ENCODE measurements around the gene ADAM12. TPM values are rescaled to one million over a fixed set of nuclear protein-coding genes. Genes with fewer than 3 reads are reported as not detected.

The ADAM12 gene
- polyA plus RNA-seq, 1 donor from 2014 or later = 0.09 TPM

DNA sequence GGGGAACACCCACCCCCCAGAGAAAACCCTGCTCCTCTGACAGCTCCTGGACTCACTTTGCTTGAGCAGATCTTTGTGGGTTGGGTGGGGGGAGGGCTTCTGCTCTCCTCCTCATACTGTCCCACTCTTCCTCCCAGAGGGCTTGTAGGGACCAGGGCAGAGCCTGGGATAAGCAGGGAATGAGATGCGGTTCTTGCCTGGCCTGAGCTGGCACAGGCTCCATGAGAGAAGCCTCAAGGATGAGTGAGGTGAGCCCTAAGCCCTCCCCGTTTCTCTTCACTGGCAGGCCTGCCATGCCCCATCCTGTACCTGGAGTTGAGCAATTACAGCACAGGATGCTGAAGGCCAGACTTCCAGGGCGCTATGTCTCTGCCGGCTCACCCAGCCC, 134.7 kb downstream of the ADAM12 start:
- H3K9ac ChIP-seq (ENCODE audit: low read length) = no peak overlapping the region
- no peaks in the 10 kb centered on the region for H3K27me3 ChIP-seq (ENCODE audit: insufficient read depth, low read depth, low read length)
- H3K4me3 ChIP-seq (ENCODE audit: low read length) = no peak overlapping the region
- H3K79me2 ChIP-seq (replicated peaks; ENCODE audit: insufficient read depth, low read length) = no peaks in the 10 kb centered on the region
- no peaks in the 10 kb centered on the region for H4K20me1 ChIP-seq (ENCODE audit: insufficient read depth)
- no peaks in the 10 kb centered on the region for H3K9me2 ChIP-seq (ENCODE audit: insufficient read depth, low read length)
- no peaks in the 10 kb centered on the region for H3K36me3 ChIP-seq (ENCODE audit: insufficient read depth, low read length)
- H3K4me2 ChIP-seq (ENCODE audit: low read length) = no peak overlapping the region
- TF ChIP-seq POLR2AphosphoS5 (IDR thresholded peaks at IDR 0.05) (no peak), SMC3 (conservative IDR thresholded peaks at IDR 0.05; ENCODE audit: poor library complexity) (no peak), RAD21 (conservative IDR thresholded peaks at IDR 0.05) (no peak), MXI1 (conservative IDR thresholded peaks at IDR 0.05; ENCODE audit: poor library complexity, severe bottlenecking) (no peak), EZH2 (IDR thresholded peaks at IDR 0.05; ENCODE audit: borderline replicate concordance, insufficient read depth, low read length, poor library complexity, severe bottlenecking) (no peak), EP300 (conservative IDR thresholded peaks at IDR 0.05; ENCODE audit: poor library complexity, severe bottlenecking) (no peak), CTCF (IDR thresholded peaks at IDR 0.05; ENCODE audit: poor library complexity, severe bottlenecking) (no peak)
- TF ChIP-seq, protein P1, sequence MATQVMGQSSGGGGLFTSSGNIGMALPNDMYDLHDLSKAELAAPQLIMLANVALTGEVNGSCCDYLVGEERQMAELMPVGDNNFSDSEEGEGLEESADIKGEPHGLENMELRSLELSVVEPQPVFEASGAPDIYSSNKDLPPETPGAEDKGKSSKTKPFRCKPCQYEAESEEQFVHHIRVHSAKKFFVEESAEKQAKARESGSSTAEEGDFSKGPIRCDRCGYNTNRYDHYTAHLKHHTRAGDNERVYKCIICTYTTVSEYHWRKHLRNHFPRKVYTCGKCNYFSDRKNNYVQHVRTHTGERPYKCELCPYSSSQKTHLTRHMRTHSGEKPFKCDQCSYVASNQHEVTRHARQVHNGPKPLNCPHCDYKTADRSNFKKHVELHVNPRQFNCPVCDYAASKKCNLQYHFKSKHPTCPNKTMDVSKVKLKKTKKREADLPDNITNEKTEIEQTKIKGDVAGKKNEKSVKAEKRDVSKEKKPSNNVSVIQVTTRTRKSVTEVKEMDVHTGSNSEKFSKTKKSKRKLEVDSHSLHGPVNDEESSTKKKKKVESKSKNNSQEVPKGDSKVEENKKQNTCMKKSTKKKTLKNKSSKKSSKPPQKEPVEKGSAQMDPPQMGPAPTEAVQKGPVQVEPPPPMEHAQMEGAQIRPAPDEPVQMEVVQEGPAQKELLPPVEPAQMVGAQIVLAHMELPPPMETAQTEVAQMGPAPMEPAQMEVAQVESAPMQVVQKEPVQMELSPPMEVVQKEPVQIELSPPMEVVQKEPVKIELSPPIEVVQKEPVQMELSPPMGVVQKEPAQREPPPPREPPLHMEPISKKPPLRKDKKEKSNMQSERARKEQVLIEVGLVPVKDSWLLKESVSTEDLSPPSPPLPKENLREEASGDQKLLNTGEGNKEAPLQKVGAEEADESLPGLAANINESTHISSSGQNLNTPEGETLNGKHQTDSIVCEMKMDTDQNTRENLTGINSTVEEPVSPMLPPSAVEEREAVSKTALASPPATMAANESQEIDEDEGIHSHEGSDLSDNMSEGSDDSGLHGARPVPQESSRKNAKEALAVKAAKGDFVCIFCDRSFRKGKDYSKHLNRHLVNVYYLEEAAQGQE (IDR thresholded peaks at IDR 0.05; ENCODE audit: borderline replicate concordance) = no peak
- no peak overlapping the region for H2AFZ ChIP-seq (ENCODE audit: low read depth, low read length)
- H3K27ac ChIP-seq (ENCODE audit: low read length) = no peak overlapping the region
- no peaks in the 10 kb centered on the region for H3K9me3 ChIP-seq (ENCODE audit: low read length)
- no peaks in the 10 kb centered on the region for H3F3A ChIP-seq (ENCODE audit: insufficient read depth, low read length, poor library complexity, severe bottlenecking)

DNA sequence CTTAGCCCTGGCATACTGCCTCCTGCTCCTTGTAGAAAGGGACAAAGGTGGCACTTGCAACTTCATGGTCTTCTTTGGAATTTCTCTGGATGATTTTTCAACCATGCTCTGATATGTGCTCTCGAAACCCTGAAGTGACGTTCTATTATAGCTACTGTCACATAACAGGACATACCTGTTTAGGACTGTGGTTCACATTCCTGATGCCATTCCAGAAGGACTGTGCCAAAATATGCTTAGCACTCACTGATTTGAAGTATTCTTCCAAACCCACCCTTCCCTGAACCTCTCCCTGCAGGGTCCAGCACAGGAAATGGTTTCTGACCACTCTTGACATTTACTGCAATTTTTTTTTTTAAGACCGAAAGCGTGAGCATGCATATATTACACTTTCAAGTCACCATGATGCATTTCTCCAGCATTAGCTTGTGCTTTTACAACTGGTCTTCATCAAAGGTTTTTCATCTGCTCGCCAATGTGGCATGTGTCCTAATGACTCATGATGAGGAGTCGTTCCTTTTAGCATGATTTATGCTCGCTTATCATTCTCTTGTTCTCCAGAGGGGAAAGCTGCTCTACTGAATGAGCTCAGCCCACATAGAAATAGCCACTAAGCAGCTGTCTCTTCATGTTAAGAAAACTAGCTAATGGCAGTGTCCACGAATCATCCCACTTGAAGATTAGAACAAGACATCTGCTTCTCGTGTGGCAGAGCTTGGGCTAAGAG, 135.2 kb downstream of the ADAM12 start:
- H2AFZ ChIP-seq (ENCODE audit: low read depth, low read length) = no peak overlapping the region
- TF ChIP-seq EZH2 (IDR thresholded peaks at IDR 0.05; ENCODE audit: borderline replicate concordance, insufficient read depth, low read length, poor library complexity, severe bottlenecking) (no peak), POLR2AphosphoS5 (IDR thresholded peaks at IDR 0.05) (no peak), CTCF (IDR thresholded peaks at IDR 0.05; ENCODE audit: poor library complexity, severe bottlenecking) (no peak)
- no peak overlapping the region for H3K4me3 ChIP-seq (ENCODE audit: low read length)
- H3K4me2 ChIP-seq (ENCODE audit: low read length) = no peak overlapping the region
- no peaks in the 10 kb centered on the region for H3K9me2 ChIP-seq (ENCODE audit: insufficient read depth, low read length)
- H4K20me1 ChIP-seq (ENCODE audit: insufficient read depth) = no peaks in the 10 kb centered on the region
- no peak overlapping the region for H3K9ac ChIP-seq (ENCODE audit: low read length)
- no peaks in the 10 kb centered on the region for H3K27me3 ChIP-seq (ENCODE audit: insufficient read depth, low read depth, low read length)
- H3F3A ChIP-seq (ENCODE audit: insufficient read depth, low read length, poor library complexity, severe bottlenecking) = no peaks in the 10 kb centered on the region
- H3K9me3 ChIP-seq (ENCODE audit: low read length) = no peaks in the 10 kb centered on the region
- H3K79me2 ChIP-seq (replicated peaks; ENCODE audit: insufficient read depth, low read length) = no peaks in the 10 kb centered on the region
- H3K36me3 ChIP-seq (ENCODE audit: insufficient read depth, low read length) = no peaks in the 10 kb centered on the region
- no peak overlapping the region for H3K27ac ChIP-seq (ENCODE audit: low read length)
